CD4-positive, alpha-beta T cell (primary cell): ENCODE results near the gene RNF222. TPM values are rescaled to one million over a fixed set of nuclear protein-coding genes. Genes with fewer than 3 reads are reported as not detected.
"Not testable (repeated sequence)": the region's sequence is repeated elsewhere in the genome, so short reads cannot be mapped to it uniquely, and the experiment has no call there.

Experiments
- ATAC-seq: fragments of 200-7000 bp; cut with Tn5 transposase; one replicate; pipeline ENCODE4 v1.10.0; 2022; ENCODE audit warnings: mild to moderate bottlenecking; ENCODE audit not compliant: poor library complexity
- CTCF ChIA-PET: fragments of 350-600 bp; sonication (Branson Sonifier 250); formaldehyde crosslinking; loops from one replicate; lab custom pipeline; 2021; ENCODE audit warnings: antibody characterized with exemption, inconsistent platforms; lab: Charles Lee
- POLR2A ChIA-PET: fragments of 350-600 bp; sonication (Branson Sonifier 250); formaldehyde crosslinking; loops from one replicate; lab custom pipeline; 2021; ENCODE audit warnings: antibody characterized with exemption, inconsistent platforms; lab: Charles Lee
- DNase-seq, 14 experiments: peaks; one replicate each; pipeline ENCODE4 v3.0.0-alpha.2; 2013 to 2020; ENCODE audit warnings: mixed read lengths in 2 of 14
- H3K27ac ChIP-seq, 2 donors: one replicate each; pipeline versions ENCODE4 v1.5.1 to v1.7.0; 2013; ENCODE audit warnings: low read length in 2 of 2, low read depth in 1 of 2, mild to moderate bottlenecking in 1 of 2
- H3K27me3 ChIP-seq, 2 experiments: 1 replicate in 1 of 2; 2 replicates in 1 of 2; pipeline versions ENCODE4 v1.6.1 to v1.7.0; 2013; ENCODE audit warnings: low read length in 2 of 2, control low read depth in 1 of 2, mild to moderate bottlenecking in 1 of 2, moderate library complexity in 1 of 2; ENCODE audit not compliant: insufficient read depth in 2 of 2, control insufficient read depth in 1 of 2
- H3K36me3 ChIP-seq: one replicate; pipeline ENCODE4 v1.6.1; 2013; ENCODE audit warnings: low read length, control low read depth; ENCODE audit not compliant: insufficient read depth
- H3K4me1 ChIP-seq: one replicate; pipeline ENCODE4 v1.6.1; 2013; ENCODE audit warnings: low read length, control low read depth; ENCODE audit not compliant: insufficient read depth
- H3K4me3 ChIP-seq: one replicate; pipeline ENCODE4 v1.5.1; 2013; ENCODE audit warnings: mild to moderate bottlenecking, low read length, moderate library complexity
- H3K9me3 ChIP-seq, 2 experiments: 1 replicate in 1 of 2; 2 replicates in 1 of 2; pipeline versions ENCODE4 v1.6.1 to v1.7.0; 2013; ENCODE audit warnings: low read length in 2 of 2, mild to moderate bottlenecking in 2 of 2, control low read depth in 1 of 2, moderate library complexity in 1 of 2; ENCODE audit not compliant: control insufficient read depth in 1 of 2, insufficient read depth in 1 of 2
- H3K27ac Mint-ChIP-seq: one replicate; pipeline ENCODE4 v1.8.0; 2020; ENCODE audit warnings: mixed read lengths
- H3K27me3 Mint-ChIP-seq: one replicate; pipeline ENCODE4 v1.8.0; 2021; ENCODE audit warnings: mixed read lengths
- H3K36me3 Mint-ChIP-seq: one replicate; pipeline ENCODE4 v1.8.0; 2021; ENCODE audit warnings: low read depth, mixed read lengths
- H3K4me1 Mint-ChIP-seq: one replicate; pipeline ENCODE4 v1.8.0; 2021; ENCODE audit warnings: low read depth, mixed read lengths
- H3K4me3 Mint-ChIP-seq: one replicate; pipeline ENCODE4 v1.8.0; 2020; ENCODE audit warnings: mild to moderate bottlenecking, mixed read lengths
- H3K9me3 Mint-ChIP-seq: one replicate; pipeline ENCODE4 v1.8.0; 2020; ENCODE audit warnings: mixed read lengths
- CTCF ChIP-seq: fragments of 200-600 bp; IDR thresholded peaks from one replicate; pipeline ENCODE4 v1.8.0; 2022; ENCODE audit warnings: antibody characterized with exemption, mild to moderate bottlenecking
- intact Hi-C, 2 experiments: fragments of 100-400 bp; cut with DNase I in 1 of 2; cut with micrococcal nuclease in 1 of 2; formaldehyde crosslinking; loops; one replicate each; pipeline versions ENCODE4 v1.15.1 to v1.9.0; 2023 to 2025; cut with DNase I, micrococcal nuclease
- total RNA-seq, 174 experiments: library from RNA in 2 of 174; stranded (reverse) in 2 of 174; gene quantifications; one replicate each; pipeline ENCODE4 v1.2.3 and lab custom pipeline; 2021 to 2026

The RNF222 gene
- total RNA-seq, 2 experiments from 2014 or later, result 1.2 TPM

- Mint-ChIP-seq H3K27ac (peak overlapping the region; percentile 86), H3K9me3 (no peaks in the 10 kb centered on the region), H3K4me3 (peak overlapping the region; percentile 86), H3K4me1 (peaks cover 58% of the 10 kb centered on the region), H3K27me3 (no peaks in the 10 kb centered on the region), H3K36me3 (peaks cover 68% of the 10 kb centered on the region)
- Histone ChIP-seq H3K36me3 (peaks cover 49% of the 10 kb centered on the region), H3K27me3 (no peaks in the 10 kb centered on the region), H3K9me3 (no peaks in the 10 kb centered on the region), H3K4me3 (no peak overlapping the region), H3K27ac (no peak overlapping the region), H3K4me1 (peaks cover 50% of the 10 kb centered on the region)
- ATAC-seq (no peak), DNase-seq (no peak)
- TF ChIP-seq CTCF, result no peak
- intact Hi-C loops, result loop anchor here in 1 of 2 experiments (5.0 to 10.0 kb wide), 2 partner anchors 85 to 263 kb away; partner anchors contain the start of gene ALOXE3
- ChIA-PET CTCF (interaction anchor here (0.8 to 2.3 kb wide), 6 partner anchors 10 to 690 kb away, joined by 3 to 6 read pairs (median 4); partner anchors contain the start of gene TP53), POLR2A (interaction anchor here (0.6 to 2.0 kb wide), 7 partner anchors 15 to 1189 kb away, joined by 3 to 6 read pairs (median 3); partner anchors contain the start of genes CTC1, NDEL1 and TP53)
These were observed 20.2 kb downstream of the RNF222 start for GRCh38 chr17:8377422-8377821.

DNA sequence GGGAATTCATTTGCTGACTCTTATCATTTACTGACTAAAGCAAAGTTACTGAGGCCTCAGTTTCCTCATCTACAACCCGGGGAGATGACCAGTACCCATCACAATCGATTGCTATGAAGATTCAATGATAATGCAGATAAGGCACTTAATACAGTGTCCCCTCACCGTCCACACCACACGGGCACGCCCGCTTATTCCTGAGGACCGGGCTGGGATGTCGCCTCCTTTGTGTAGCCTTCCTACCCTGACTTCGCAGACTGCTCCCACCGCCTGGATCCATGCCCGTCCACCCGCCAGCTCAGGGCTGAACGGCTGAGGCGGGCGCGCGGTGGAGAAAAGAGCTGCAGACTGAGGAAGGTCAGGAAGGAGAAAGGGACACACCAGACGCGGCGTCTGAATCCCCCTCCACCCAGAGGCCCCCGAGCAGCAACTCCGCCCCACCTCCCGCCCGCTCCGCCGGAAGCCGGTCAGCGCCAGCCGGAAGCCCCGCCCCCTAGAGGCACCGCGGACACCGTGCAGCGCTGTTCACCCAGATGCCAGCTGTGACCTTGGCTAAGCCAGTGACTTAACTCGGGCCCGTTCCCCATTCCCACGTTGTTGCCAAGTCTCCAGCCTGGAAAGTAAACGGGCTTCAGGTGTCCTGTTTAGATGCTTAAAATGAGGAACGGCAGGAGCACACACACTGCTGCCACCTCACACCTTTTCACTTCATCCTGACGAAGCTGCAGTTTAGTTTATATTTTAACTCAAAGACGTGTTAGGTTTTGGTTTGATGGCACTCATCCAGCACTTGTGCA, 21.2 kb downstream of the RNF222 start, which contains the start of gene KRABD2:
Gene KRABD2, minus strand, starts transcription at position 434 of the 797 bp plus-strand sequence.
- H3K27me3 Mint-ChIP-seq, result no peaks in the 10 kb centered on the region
- ATAC-seq (peak; percentile 99), DNase-seq (peak; percentile 82 to 93 (median 87))
- Histone ChIP-seq H3K9me3 (no peaks in the 10 kb centered on the region), H3K36me3 (peaks cover 51% of the 10 kb centered on the region), H3K27me3 (no peaks in the 10 kb centered on the region), H3K4me3 (peak within 1 kb of the TSS; percentile 98), H3K4me1 (peaks cover 43% of the 10 kb centered on the region), H3K27ac (peak within 1 kb of the TSS; percentile 55 to 75)
- H3K4me3 Mint-ChIP-seq, result peak within 1 kb of the TSS; percentile 86
- H3K27ac Mint-ChIP-seq, result peak within 1 kb of the TSS; percentile 86
- intact Hi-C loops, result loop anchor here in 1 of 2 experiments (5.0 to 10.0 kb wide), 2 partner anchors 84 to 262 kb away; partner anchors contain the start of gene ALOXE3
- H3K9me3 Mint-ChIP-seq, result no peaks in the 10 kb centered on the region
- POLR2A ChIA-PET, result interaction anchor here (0.8 to 2.0 kb wide), 10 partner anchors 16 to 689 kb away, joined by 3 to 6 read pairs (median 3); partner anchors contain the start of genes CTC1, NDEL1, RANGRF and TP53
- H3K4me1 Mint-ChIP-seq, result peaks cover 53% of the 10 kb centered on the region
- H3K36me3 Mint-ChIP-seq, result peaks cover 63% of the 10 kb centered on the region
- CTCF ChIA-PET, result interaction anchor here (0.7 to 2.3 kb wide), 12 partner anchors 8 to 370 kb away, joined by 3 to 6 read pairs (median 3); no protein-coding TSS in a partner anchor
- TF ChIP-seq CTCF, result peak; percentile 65

- intact Hi-C loops, result loop anchor here in 1 of 2 experiments (5.0 to 10.0 kb wide), 2 partner anchors 83 to 261 kb away; partner anchors contain the start of gene ALOXE3
- peaks cover 36% of the 10 kb centered on the region for H3K4me1 ChIP-seq
- ChIA-PET POLR2A (interaction anchor here (0.8 to 2.0 kb wide), 5 partner anchors 29 to 370 kb away, joined by 3 to 6 read pairs (median 3); partner anchors contain the start of genes NDEL1 and RANGRF), CTCF (interaction anchor here (0.7 to 2.3 kb wide), 6 partner anchors 8 to 154 kb away, joined by 3 to 6 read pairs (median 4); no protein-coding TSS in a partner anchor)
- Mint-ChIP-seq H3K4me1 (peaks cover 47% of the 10 kb centered on the region), H3K27me3 (no peaks in the 10 kb centered on the region), H3K9me3 (no peaks in the 10 kb centered on the region), H3K4me3 (peak overlapping the region; percentile 86), H3K27ac (peak overlapping the region; percentile 86), H3K36me3 (peaks cover 61% of the 10 kb centered on the region)
- H3K9me3 ChIP-seq, result no peaks in the 10 kb centered on the region
- H3K4me3 ChIP-seq, result peak overlapping the region; percentile 98
- ATAC-seq, result no peak
- TF ChIP-seq CTCF, result no peak
- peak overlapping the region; percentile 55 to 75 for H3K27ac ChIP-seq
- H3K36me3 ChIP-seq, result peaks cover 47% of the 10 kb centered on the region
- no peaks in the 10 kb centered on the region for H3K27me3 ChIP-seq
- DNase-seq, result peak in 1 of 14 experiments; percentile 23
These were observed 21.8 kb downstream of the RNF222 start for GRCh38 chr17:8375738-8376259.

GRCh38 chr17:8373856-8374255, 23.8 kb downstream of the RNF222 start:
- H3K9me3 ChIP-seq, H3K4me3 Mint-ChIP-seq, ATAC-seq, H3K4me3 ChIP-seq, CTCF ChIA-PET, H3K27me3 ChIP-seq, H3K27me3 Mint-ChIP-seq, POLR2A ChIA-PET, H3K9me3 Mint-ChIP-seq, DNase-seq, H3K27ac ChIP-seq, H3K27ac Mint-ChIP-seq: not testable (repeated sequence)
- H3K36me3 Mint-ChIP-seq, result peaks cover 59% of the 10 kb centered on the region
- intact Hi-C loops, result loop anchor here in 1 of 2 experiments (10.0 kb wide), 1 partner anchor 259 kb away; the partner anchor contains the start of gene ALOXE3
- H3K4me1 Mint-ChIP-seq, result peaks cover 34% of the 10 kb centered on the region
- Histone ChIP-seq H3K36me3 (peaks cover 41% of the 10 kb centered on the region), H3K4me1 (peaks cover 20% of the 10 kb centered on the region)
